K562 (cell line): ENCODE measurements around the gene CKM. TPM values are rescaled to one million over a fixed set of nuclear protein-coding genes. Genes with fewer than 3 reads are reported as not detected.

ENCODE experiments used
- BHLHE40 ChIP-seq: IDR thresholded peaks from 2 replicates; pipeline ENCODE4 v1.6.1; 2011; ENCODE audit warnings: low read length, improper control_type of control experiment
- CBX2 ChIP-seq: fragments of 200-600 bp; sonication (generic); IDR thresholded peaks from one replicate; pipeline ENCODE4 v1.6.1; 2012; ENCODE audit warnings: mild to moderate bottlenecking, low read length, inconsistent platforms; ENCODE audit not compliant: insufficient read depth, poor library complexity, severe bottlenecking
- CTBP1 ChIP-seq: fragments of 450-650 bp; IDR thresholded peaks from 2 replicates; pipeline ENCODE4 v1.6.1; 2016; ENCODE audit warnings: borderline replicate concordance
- CXXC5 ChIP-seq: fragments of 250-450 bp; sonication (Bioruptor Pico); IDR thresholded peaks from 2 replicates; pipeline ENCODE4 v1.8.0; 2022; ENCODE audit warnings: inconsistent platforms, mild to moderate bottlenecking, moderate library complexity
- DIDO1 ChIP-seq: fragments of 450-650 bp; IDR thresholded peaks from 2 replicates; pipeline ENCODE4 v1.6.1; 2016; ENCODE audit warnings: low read depth, missing biosample characterization, missing genetic modification characterization
- GABPB1 ChIP-seq: sonication (generic); formaldehyde crosslinking; IDR thresholded peaks from 2 replicates; pipeline ENCODE4 v1.8.0; 2022; ENCODE audit warnings: mild to moderate bottlenecking, missing genetic modification reagents
- L3MBTL2 ChIP-seq: fragments of 450-650 bp; IDR thresholded peaks from 2 replicates; pipeline ENCODE4 v1.6.1; 2016; ENCODE audit warnings: mild to moderate bottlenecking, moderate library complexity
- MIER1 ChIP-seq: fragments of 450-650 bp; IDR thresholded peaks from 2 replicates; pipeline ENCODE4 v1.6.1; 2016; ENCODE audit warnings: antibody characterized with exemption, mild to moderate bottlenecking, low read depth
- NONO ChIP-seq, 2 experiments: fragments of 200-400 bp in 1 of 2; fragments of 450-650 bp in 1 of 2; formaldehyde crosslinking in 1 of 2; IDR thresholded peaks; 2 replicates each; pipeline ENCODE4 v1.6.1; 2017; ENCODE audit warnings: low read depth in 2 of 2, mild to moderate bottlenecking in 2 of 2, moderate library complexity in 2 of 2, low read length in 1 of 2
- NR4A1 ChIP-seq, 2 experiments: fragments of 250-450 bp in 1 of 2; fragments of 450-650 bp in 1 of 2; sonication (Bioruptor Pico) in 1 of 2; IDR thresholded peaks; 2 replicates each; pipeline versions ENCODE4 v1.4.0 to v1.6.1; 2016 to 2020; ENCODE audit warnings: mild to moderate bottlenecking in 2 of 2, missing compliant biosample characterization in 1 of 2, missing genetic modification characterization in 1 of 2, moderate library complexity in 1 of 2
- POLR2B ChIP-seq: fragments of 450-650 bp; IDR thresholded peaks from 2 replicates; pipeline ENCODE4 v1.6.1; 2018; ENCODE audit warnings: low read depth; ENCODE audit not compliant: partially characterized antibody
- POLR2G ChIP-seq: fragments of 200-400 bp; formaldehyde crosslinking; IDR thresholded peaks from 2 replicates; pipeline ENCODE4 v1.6.1; 2017; ENCODE audit warnings: low read depth, mild to moderate bottlenecking, antibody characterized with exemption, low read length, moderate library complexity
- RB1 ChIP-seq: fragments of 450-650 bp; IDR thresholded peaks from 2 replicates; pipeline ENCODE4 v1.6.1; 2017; ENCODE audit warnings: low read depth, mild to moderate bottlenecking
- SAFB ChIP-seq: fragments of 200-400 bp; formaldehyde crosslinking; IDR thresholded peaks from 2 replicates; pipeline ENCODE4 v1.6.1; 2017; ENCODE audit warnings: low read depth, low read length, borderline replicate concordance
- SAP30 ChIP-seq: fragments of 200-600 bp; sonication (generic); IDR thresholded peaks from 2 replicates; pipeline ENCODE4 v1.6.1; 2012; ENCODE audit warnings: borderline replicate concordance, low read depth, mild to moderate bottlenecking, moderate library complexity, low read length, control low read depth, inconsistent platforms; ENCODE audit not compliant: insufficient read depth, poor library complexity, severe bottlenecking
- SIN3B ChIP-seq: fragments of 450-650 bp; IDR thresholded peaks from 2 replicates; pipeline ENCODE4 v1.6.1; 2017; ENCODE audit warnings: low read depth, mild to moderate bottlenecking, moderate library complexity
- SMARCA5 ChIP-seq: fragments of 450-650 bp; IDR thresholded peaks from 2 replicates; pipeline ENCODE4 v1.6.1; 2016
- TBP ChIP-seq: optimal IDR thresholded peaks from 2 replicates; pipeline ENCODE3; 2011; ENCODE audit warnings: low read depth, low read length, improper control_type of control experiment
- YY1 ChIP-seq, 3 experiments: IDR thresholded peaks; 2 replicates each; pipeline ENCODE4 v1.6.1; 2011; ENCODE audit warnings: low read length in 2 of 3, mild to moderate bottlenecking in 2 of 3, moderate library complexity in 2 of 3, borderline replicate concordance in 1 of 3, control low read depth in 1 of 3, low read depth in 1 of 3; ENCODE audit not compliant: insufficient read depth in 3 of 3, insufficient replicate concordance in 2 of 3, control insufficient read depth in 1 of 3, insufficient read length in 1 of 3; ENCODE audit errors: extremely low read depth in 1 of 3
- ZFP36 ChIP-seq: fragments of 150-350 bp; IDR thresholded peaks from 2 replicates; pipeline ENCODE4 v1.6.1; 2018; ENCODE audit warnings: low read length, low read depth; ENCODE audit not compliant: partially characterized antibody
- ZFX ChIP-seq: sonication (generic); formaldehyde crosslinking; IDR thresholded peaks from 2 replicates; pipeline ENCODE4 v1.8.0; 2022; ENCODE audit warnings: mild to moderate bottlenecking, missing genetic modification reagents, moderate library complexity
- ZNF184 ChIP-seq: sonication (generic); formaldehyde crosslinking; IDR thresholded peaks from 2 replicates; pipeline ENCODE4 v1.5.0; 2020; ENCODE audit warnings: missing genetic modification reagents
- polyA plus RNA-seq, 8 experiments: library from polyadenylated mRNA; depleted of rRNA in 4 of 8; stranded (reverse) in 5 of 8; unstranded in 3 of 8; fragments of >200 nt; fragmentation: Nextera tagmentation in 2 of 8; fragmentation: Illumina TruSeq in 1 of 8; extraction: Ambion mirVana in 2 of 8; extraction: Trizol in 1 of 8; gene quantifications; 2 replicates each; pipeline versions ENCODE4 v1.2.1 to v1.2.3, GENCODE V29; 2011 to 2014; ENCODE audit warnings: inconsistent platforms in 1 of 8, missing spikeins in 1 of 8
- total RNA-seq, 7 experiments: library from RNA; depleted of rRNA in 6 of 7; stranded (reverse); fragments of >200 nt in 6 of 7; fragmentation: Illumina TruSeq in 2 of 7; extraction: Trizol in 2 of 7; gene quantifications; 2 replicates each; pipeline versions ENCODE4 v1.2.1 to v1.2.3, GENCODE V29; 2011 to 2021; ENCODE audit warnings: low replicate concordance in 1 of 7
- TF ChIP-seq, protein P1 (sequence below): fragments of 250-450 bp; sonication (Bioruptor Pico); IDR thresholded peaks from 2 replicates; pipeline ENCODE4 v1.5.1; 2021; ENCODE audit warnings: mild to moderate bottlenecking
- TF ChIP-seq, protein P2 (sequence below), 2 experiments: IDR thresholded peaks; 2 replicates each; pipeline ENCODE4 v1.6.1; 2011; ENCODE audit warnings: borderline replicate concordance in 1 of 2, control low read depth in 1 of 2, low read depth in 1 of 2, low read length in 1 of 2, mild to moderate bottlenecking in 1 of 2, mixed read lengths in 1 of 2, moderate library complexity in 1 of 2; ENCODE audit not compliant: insufficient read depth in 1 of 2, insufficient read length in 1 of 2, poor library complexity in 1 of 2, severe bottlenecking in 1 of 2; ENCODE audit errors: extremely low read depth in 1 of 2

CKM gene
- total and polyA plus RNA-seq, 9 of the 15 experiments (the other 6 are each of a cell fraction or from before 2014, with no cell fraction given) = 0.06 to 0.17 (median 0.09) TPM; not detected in 4

DNA sequence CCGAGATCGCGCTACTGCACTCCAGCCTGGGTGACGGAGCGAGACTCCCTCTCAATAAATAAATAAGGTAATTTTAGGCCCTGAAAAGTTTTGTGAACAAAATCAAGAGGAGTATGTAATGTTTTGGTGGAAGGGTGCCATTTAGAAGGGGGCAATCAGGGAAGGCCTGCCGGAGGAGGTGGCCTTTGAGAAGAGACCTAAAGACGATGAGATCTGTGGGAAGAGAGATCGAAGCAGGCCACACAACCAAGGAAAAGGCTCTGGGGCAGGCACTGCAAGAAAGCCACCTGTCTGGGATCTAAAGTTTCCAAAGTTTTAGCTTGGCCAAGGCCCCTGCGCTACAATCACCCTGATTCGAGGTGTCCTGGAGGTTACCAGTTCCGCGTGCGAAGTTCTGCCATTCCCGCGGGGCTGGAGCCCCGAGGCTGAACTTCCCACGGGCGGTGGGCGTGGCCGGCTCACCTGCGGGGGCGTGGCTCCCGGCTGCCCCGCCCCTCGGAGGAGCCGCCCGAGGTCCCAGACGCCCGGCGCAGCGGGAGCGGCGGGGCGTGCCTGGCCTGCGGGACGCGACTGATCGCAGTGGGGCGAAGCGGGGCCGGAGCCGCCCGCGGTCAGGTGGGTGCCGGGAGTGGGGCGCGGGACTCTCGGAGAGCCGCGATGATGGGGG, 17.7 kb upstream of the CKM start, which contains the start of gene KLC3 (continued):
- TF ChIP-seq SAP30 (no peak), NONO (IDR thresholded peaks at IDR 0.05; ENCODE audit: low read depth in 2 of 2, low read length in 1 of 2) (peak in 1 of 2 experiments; percentile 63; a peak in 1 of 4 replicates), TBP (no peak), DIDO1 (tag) (no peak), ZNF184 (CRISPR knock-in tag) (no peak), CBX2 (no peak), MIER1 (no peak), BHLHE40 (peak; percentile 76), ZFX (CRISPR knock-in tag) (peak; percentile 47; the same call in 1 of the 2 replicates), POLR2G (peak; percentile 38; the same call in 1 of the 2 replicates), SMARCA5 (peak; percentile 44; the same call in 1 of the 2 replicates), ZFP36 (peak; percentile 98), SIN3B (peak; percentile 41; the same call in 1 of the 2 replicates), CXXC5 (peak; percentile 49; the same call in 1 of the 2 replicates), POLR2B (no peak), L3MBTL2 (peak; percentile 74), GABPB1 (CRISPR knock-in tag) (no peak), YY1 (IDR thresholded peaks at IDR 0.05; ENCODE audit: borderline replicate concordance in 1 of 3, control insufficient read depth in 1 of 3, extremely low read depth in 1 of 3, insufficient read depth in 3 of 3, insufficient read length in 1 of 3, insufficient replicate concordance in 2 of 3, low read depth in 1 of 3, low read length in 2 of 3) (peak in 2 of 3 experiments; percentile 5 to 14), NR4A1 (CRISPR knock-in tag; IDR thresholded peaks at IDR 0.05) (no peak), NR4A1 (tag; IDR thresholded peaks at IDR 0.05) (no peak), CTBP1 (peak; percentile 72), RB1 (peak; percentile 74; the same call in 1 of the 2 replicates), SAFB (peak; percentile 46; the same call in 1 of the 2 replicates)
- TF ChIP-seq, protein P1, sequence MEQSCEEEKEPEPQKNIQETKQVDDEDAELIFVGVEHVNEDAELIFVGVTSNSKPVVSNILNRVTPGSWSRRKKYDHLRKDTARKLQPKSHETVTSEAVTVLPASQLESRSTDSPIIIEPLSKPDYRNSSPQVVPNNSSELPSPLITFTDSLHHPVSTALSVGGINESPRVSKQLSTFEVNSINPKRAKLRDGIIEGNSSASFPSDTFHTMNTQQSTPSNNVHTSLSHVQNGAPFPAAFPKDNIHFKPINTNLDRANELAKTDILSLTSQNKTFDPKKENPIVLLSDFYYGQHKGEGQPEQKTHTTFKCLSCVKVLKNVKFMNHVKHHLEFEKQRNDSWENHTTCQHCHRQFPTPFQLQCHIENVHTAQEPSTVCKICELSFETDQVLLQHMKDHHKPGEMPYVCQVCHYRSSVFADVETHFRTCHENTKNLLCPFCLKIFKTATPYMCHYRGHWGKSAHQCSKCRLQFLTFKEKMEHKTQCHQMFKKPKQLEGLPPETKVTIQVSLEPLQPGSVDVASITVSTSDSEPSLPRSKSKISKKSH = 0 out of 2 replicates have a peak, but pooled peaks have one; percentile 10
- TF ChIP-seq, protein P2, sequence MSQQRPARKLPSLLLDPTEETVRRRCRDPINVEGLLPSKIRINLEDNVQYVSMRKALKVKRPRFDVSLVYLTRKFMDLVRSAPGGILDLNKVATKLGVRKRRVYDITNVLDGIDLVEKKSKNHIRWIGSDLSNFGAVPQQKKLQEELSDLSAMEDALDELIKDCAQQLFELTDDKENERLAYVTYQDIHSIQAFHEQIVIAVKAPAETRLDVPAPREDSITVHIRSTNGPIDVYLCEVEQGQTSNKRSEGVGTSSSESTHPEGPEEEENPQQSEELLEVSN (IDR thresholded peaks at IDR 0.05; ENCODE audit: borderline replicate concordance in 1 of 2, extremely low read depth in 1 of 2, insufficient read depth in 1 of 2, insufficient read length in 1 of 2, low read depth in 1 of 2, low read length in 1 of 2, poor library complexity in 1 of 2, severe bottlenecking in 1 of 2) = peak; percentile 31 to 83
